ENCODE results near the gene GUCY1A1. TPM values are rescaled to one million over a fixed set of nuclear protein-coding genes. Genes with fewer than 3 reads are reported as not detected.

The GUCY1A1 gene, protein sequence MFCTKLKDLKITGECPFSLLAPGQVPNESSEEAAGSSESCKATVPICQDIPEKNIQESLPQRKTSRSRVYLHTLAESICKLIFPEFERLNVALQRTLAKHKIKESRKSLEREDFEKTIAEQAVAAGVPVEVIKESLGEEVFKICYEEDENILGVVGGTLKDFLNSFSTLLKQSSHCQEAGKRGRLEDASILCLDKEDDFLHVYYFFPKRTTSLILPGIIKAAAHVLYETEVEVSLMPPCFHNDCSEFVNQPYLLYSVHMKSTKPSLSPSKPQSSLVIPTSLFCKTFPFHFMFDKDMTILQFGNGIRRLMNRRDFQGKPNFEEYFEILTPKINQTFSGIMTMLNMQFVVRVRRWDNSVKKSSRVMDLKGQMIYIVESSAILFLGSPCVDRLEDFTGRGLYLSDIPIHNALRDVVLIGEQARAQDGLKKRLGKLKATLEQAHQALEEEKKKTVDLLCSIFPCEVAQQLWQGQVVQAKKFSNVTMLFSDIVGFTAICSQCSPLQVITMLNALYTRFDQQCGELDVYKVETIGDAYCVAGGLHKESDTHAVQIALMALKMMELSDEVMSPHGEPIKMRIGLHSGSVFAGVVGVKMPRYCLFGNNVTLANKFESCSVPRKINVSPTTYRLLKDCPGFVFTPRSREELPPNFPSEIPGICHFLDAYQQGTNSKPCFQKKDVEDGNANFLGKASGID
- 72.6 TPM for total RNA-seq

DNA sequence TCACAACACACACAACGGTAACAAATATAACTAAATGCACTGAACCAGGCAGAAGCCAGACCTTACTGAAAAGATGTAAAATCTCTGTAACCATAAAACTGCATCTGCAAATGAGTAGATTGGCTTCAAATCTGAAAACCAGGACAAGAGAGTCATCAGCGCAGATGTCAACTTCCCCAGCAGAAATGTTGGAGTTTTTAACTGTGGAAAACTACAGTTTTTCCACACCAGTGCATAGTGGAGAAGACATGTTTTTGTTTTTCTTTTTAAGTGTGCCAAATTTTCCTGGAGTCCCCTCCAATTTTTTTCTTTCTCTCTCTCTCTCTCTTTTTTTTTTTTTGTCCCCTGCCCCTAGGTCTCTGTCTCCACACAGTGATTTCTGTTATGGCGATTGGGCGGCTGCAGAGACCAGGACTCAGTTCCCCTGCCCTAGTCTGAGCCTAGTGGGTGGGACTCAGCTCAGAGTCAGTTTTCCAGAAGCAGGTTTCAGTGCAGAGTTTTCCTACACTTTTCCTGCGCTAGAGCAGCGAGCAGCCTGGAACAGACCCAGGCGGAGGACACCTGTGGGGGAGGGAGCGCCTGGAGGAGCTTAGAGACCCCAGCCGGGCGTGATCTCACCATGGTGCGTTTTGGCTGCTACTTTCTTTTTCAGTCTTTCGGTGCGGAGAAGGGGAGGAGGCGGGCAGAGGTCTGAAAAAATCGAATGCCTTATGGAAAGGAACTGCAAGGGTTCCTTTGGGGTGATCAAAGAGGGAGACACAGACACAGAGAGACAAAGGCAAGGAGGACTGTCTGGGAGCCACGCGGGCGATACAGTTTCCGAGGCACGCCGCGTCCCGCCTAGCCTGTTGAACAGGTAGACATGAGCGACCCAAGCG, at the start of gene GUCY1A1:
GUCY1A1 (plus strand) TSS at position 505 of the 878 bp plus-strand sequence. CDS start 30,020 bp downstream, outside the sequence.

GRCh38 chr4:155758481-155759371, 92.1 kb downstream of the GUCY1A1 start, which contains the start of gene GUCY1B1:
TSS of gene GUCY1B1 (plus strand) at chr4:155759021. CDS start at chr4:155759141, 120 bp downstream.

Other genes with a start within 250 kb of the GUCY1A1 start
- gene GUCY1B1, start 92.2 kb downstream of the GUCY1A1 start, total RNA-seq: 36.9 TPM
- gene ASIC5, start 199.4 kb downstream of the GUCY1A1 start, total RNA-seq: not detected
- gene TDO2, start 236.8 kb downstream of the GUCY1A1 start, total RNA-seq: 0.63 TPM